HUES6 (cell line): ENCODE measurements around the gene CEP57L1.
"Not testable (repeated sequence)": the region's sequence is repeated elsewhere in the genome, so short reads cannot be mapped to it uniquely, and the experiment has no call there.

Source experiments
- H3K27ac ChIP-seq: 2 replicates; pipeline ENCODE4 v1.7.0; 2013; ENCODE audit warnings: low read depth, mild to moderate bottlenecking, low read length, inconsistent platforms
- H3K27me3 ChIP-seq: 2 replicates; pipeline ENCODE4 v1.6.1; 2013; ENCODE audit warnings: low read length; ENCODE audit not compliant: control insufficient read depth, insufficient read depth
- H3K36me3 ChIP-seq: 2 replicates; pipeline ENCODE4 v1.6.1; 2013; ENCODE audit warnings: low read length; ENCODE audit not compliant: control insufficient read depth, insufficient read depth
- H3K4me1 ChIP-seq: 2 replicates; pipeline ENCODE4 v1.6.1; 2013; ENCODE audit warnings: low read length; ENCODE audit not compliant: control insufficient read depth, insufficient read depth
- H3K4me3 ChIP-seq: 2 replicates; pipeline ENCODE4 v1.5.1; 2013; ENCODE audit warnings: low read depth, low read length
- H3K9ac ChIP-seq: one replicate; pipeline ENCODE4 v1.6.1; 2013; ENCODE audit warnings: mild to moderate bottlenecking, low read length
- H3K9me3 ChIP-seq: 2 replicates; pipeline ENCODE4 v1.6.1; 2013; ENCODE audit warnings: low read depth, low read length; ENCODE audit not compliant: control insufficient read depth, insufficient read depth

Gene CEP57L1

DNA sequence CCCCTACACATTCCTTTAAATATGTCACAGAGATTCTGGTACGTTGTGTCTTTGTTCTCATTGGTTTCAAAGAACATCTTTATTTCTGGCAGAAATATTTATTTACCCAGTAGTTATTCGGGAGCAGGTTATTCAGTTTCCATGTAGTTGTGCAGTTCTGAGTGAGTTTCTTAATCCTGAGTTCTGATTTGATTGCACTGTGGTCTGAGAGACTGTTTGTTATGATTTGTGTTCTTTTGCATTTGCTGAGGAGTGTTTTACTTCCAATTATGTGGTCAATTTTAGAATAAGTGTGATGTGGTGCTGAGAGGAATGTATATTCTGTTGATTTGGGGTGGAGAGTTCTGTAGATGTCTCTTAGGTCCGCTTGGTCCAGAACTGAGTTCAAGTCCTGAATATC is 17.4 kb downstream of the CEP57L1 start:
- not testable (repeated sequence) for H3K27ac ChIP-seq, H3K4me3 ChIP-seq, H3K9ac ChIP-seq, H3K4me1 ChIP-seq, H3K36me3 ChIP-seq, H3K9me3 ChIP-seq, H3K27me3 ChIP-seq

DNA sequence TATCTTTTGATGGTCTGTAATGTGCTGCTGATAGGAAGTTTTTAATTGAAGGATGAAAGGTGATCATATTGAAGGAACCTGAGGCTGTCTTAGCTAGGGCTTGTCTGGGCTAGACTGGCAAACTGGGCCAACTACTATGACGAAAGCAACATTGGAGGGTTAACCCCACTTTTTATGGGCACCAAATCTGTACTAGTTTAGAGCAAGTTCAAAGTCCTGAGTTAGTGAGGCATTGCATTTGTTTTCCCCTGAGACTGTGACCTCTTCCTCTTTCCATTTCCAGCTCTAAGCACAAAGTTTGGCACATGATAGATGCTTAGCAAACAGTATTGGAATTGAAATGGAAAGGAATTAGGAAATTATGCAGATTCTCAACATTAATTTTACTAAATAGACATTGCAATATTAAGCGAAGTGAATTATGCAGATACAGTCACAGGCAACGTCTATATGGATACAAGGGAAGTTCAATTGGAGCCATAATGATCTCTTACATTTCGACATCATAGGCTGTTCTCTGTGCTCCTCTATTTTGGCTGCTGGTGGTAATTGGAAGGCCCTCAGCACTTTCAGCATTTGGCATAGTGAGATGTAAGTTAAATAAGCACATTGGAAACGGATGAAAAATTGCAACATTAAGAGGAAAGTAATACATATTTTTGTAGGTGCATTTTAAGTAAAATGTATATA is 22.2 kb downstream of the CEP57L1 start:
- H3K4me3 ChIP-seq: no peak overlapping the region
- H3K9ac ChIP-seq: no peak overlapping the region
- H3K27ac ChIP-seq: no peak overlapping the region

DNA sequence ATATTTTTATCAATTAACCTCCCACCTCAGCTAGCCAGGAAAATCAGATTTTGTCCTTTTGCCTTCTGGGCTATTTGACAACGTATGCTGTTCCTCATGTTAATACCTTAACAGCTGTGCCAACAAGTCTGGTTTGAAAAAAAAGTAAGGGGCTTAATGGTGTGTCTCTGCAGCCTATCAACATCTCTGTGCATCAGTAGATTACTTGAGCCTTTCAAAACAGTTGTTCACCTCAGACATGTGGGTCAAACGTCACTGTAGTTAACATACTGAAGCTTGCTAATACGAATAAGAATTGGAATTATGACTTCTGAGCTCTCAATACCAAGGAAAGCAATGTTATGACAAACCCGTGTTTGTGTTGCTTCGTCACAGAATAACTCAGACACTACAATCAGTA is 23.0 kb downstream of the CEP57L1 start:
- no peaks in the 10 kb centered on the region for H3K36me3 ChIP-seq
- no peak overlapping the region for H3K27ac ChIP-seq
- no peaks in the 10 kb centered on the region for H3K4me1 ChIP-seq
- no peaks in the 10 kb centered on the region for H3K9me3 ChIP-seq
- H3K4me3 ChIP-seq: no peak overlapping the region
- no peak overlapping the region for H3K9ac ChIP-seq
- no peaks in the 10 kb centered on the region for H3K27me3 ChIP-seq

More for the DNA sequence above, 22.2 kb downstream of the CEP57L1 start:
- H3K27me3 ChIP-seq: no peaks in the 10 kb centered on the region
- no peaks in the 10 kb centered on the region for H3K4me1 ChIP-seq
- H3K36me3 ChIP-seq: no peaks in the 10 kb centered on the region
- no peaks in the 10 kb centered on the region for H3K9me3 ChIP-seq

GRCh38 chr6:109118871-109119354 is 23.6 kb downstream of the CEP57L1 start:
- Histone ChIP-seq H3K4me3 (no peak overlapping the region), H3K27ac (no peak overlapping the region), H3K27me3 (no peaks in the 10 kb centered on the region), H3K4me1 (no peaks in the 10 kb centered on the region), H3K36me3 (no peaks in the 10 kb centered on the region), H3K9ac (no peak overlapping the region), H3K9me3 (no peaks in the 10 kb centered on the region)

DNA sequence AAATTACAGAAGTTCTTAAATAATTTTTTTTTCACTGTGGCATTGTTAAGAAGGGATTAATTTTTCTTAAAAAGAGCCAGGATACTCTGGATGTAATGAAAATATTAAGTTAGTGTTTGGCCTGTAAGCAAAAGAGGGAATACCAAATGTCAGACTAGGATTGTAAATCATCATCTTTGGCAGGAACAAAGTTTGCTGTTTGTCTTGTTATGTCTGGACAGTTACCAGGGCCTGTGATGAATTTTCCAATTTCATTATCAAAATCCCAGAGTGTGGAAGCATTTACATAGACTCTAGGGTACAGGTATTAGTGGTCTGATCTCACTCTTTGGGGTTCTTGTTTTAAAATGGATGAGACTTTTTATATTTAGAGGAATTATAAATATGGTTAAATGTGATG is 26.1 kb downstream of the CEP57L1 start:
- H3K9me3 ChIP-seq: no peaks in the 10 kb centered on the region
- H3K36me3 ChIP-seq: no peaks in the 10 kb centered on the region
- H3K27me3 ChIP-seq: no peaks in the 10 kb centered on the region
- H3K27ac ChIP-seq: no peak overlapping the region
- no peaks in the 10 kb centered on the region for H3K4me1 ChIP-seq
- H3K9ac ChIP-seq: no peak overlapping the region
- H3K4me3 ChIP-seq: no peak overlapping the region

- Histone ChIP-seq H3K36me3 (no peaks in the 10 kb centered on the region), H3K27ac (no peak overlapping the region), H3K9me3 (no peaks in the 10 kb centered on the region), H3K4me1 (no peaks in the 10 kb centered on the region), H3K27me3 (no peaks in the 10 kb centered on the region), H3K9ac (no peak overlapping the region), H3K4me3 (no peak overlapping the region)
Observed at GRCh38 chr6:109124219-109124618, 28.9 kb downstream of the CEP57L1 start.

DNA sequence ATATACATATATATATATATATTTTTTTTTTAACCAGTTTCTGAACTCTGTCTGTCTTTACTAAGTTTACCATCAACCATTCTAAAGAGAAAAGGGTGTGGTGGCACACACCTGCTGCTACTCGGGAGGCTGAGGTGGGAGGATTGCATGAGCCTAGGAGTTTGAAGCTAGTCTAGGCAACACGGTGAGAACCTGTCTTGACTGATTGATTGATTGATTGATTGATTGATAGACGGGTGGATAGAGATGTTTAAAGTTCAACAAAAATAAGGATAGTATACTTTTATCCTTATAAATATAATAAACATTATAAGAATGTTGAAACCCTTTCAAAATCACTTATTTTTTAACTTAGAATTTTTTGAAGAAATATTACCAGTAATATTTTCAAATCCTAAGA is 30.2 kb downstream of the CEP57L1 start:
- Histone ChIP-seq H3K9ac (no peak overlapping the region), H3K4me1 (no peaks in the 10 kb centered on the region), H3K9me3 (no peaks in the 10 kb centered on the region)

DNA sequence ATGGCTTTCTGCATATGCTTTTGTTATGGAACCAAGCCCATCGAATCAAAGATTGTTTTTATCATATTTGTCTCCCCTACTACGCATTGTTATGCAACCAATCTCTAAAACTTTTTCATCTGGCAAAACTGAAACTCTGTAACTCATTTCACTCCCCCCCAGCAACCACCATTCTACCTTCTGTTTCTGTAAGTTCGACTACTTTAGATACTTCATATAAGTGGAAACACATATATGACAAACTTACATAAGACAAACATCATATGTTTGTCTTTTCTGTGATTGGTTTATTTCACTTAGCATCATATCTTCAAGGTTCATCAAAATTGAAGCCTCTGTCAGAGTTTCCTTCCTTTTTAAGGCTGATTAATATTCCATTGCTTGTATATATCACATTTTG is 34.8 kb downstream of the CEP57L1 start:
- no peak overlapping the region for H3K4me3 ChIP-seq

More for the DNA sequence above, 30.2 kb downstream of the CEP57L1 start:
- Histone ChIP-seq H3K36me3 (no peaks in the 10 kb centered on the region), H3K4me3 (no peak overlapping the region), H3K27me3 (no peaks in the 10 kb centered on the region), H3K27ac (no peak overlapping the region)

GRCh38 chr6:109135600-109135999 is 40.3 kb downstream of the CEP57L1 start:
- not testable (repeated sequence) for H3K9ac ChIP-seq, H3K27ac ChIP-seq, H3K4me3 ChIP-seq, H3K27me3 ChIP-seq, H3K9me3 ChIP-seq, H3K36me3 ChIP-seq, H3K4me1 ChIP-seq

More for the DNA sequence above, 34.8 kb downstream of the CEP57L1 start:
- Histone ChIP-seq H3K36me3 (no peaks in the 10 kb centered on the region), H3K9me3 (no peaks in the 10 kb centered on the region), H3K27ac (no peak overlapping the region), H3K9ac (no peak overlapping the region), H3K27me3 (no peaks in the 10 kb centered on the region), H3K4me1 (no peaks in the 10 kb centered on the region)

GRCh38 chr6:109136039-109136438 is 40.7 kb downstream of the CEP57L1 start:
- not testable (repeated sequence) for H3K27ac ChIP-seq, H3K36me3 ChIP-seq, H3K4me3 ChIP-seq, H3K9me3 ChIP-seq, H3K27me3 ChIP-seq, H3K4me1 ChIP-seq, H3K9ac ChIP-seq

GRCh38 chr6:109136530-109136929 is 41.2 kb downstream of the CEP57L1 start:
- not testable (repeated sequence) for H3K27ac ChIP-seq, H3K9me3 ChIP-seq, H3K27me3 ChIP-seq, H3K36me3 ChIP-seq, H3K4me1 ChIP-seq, H3K4me3 ChIP-seq, H3K9ac ChIP-seq
